GM12878 (cell line): ENCODE data around the gene STPG3. TPM values are rescaled to one million over a fixed set of nuclear protein-coding genes. Genes with fewer than 3 reads are reported as not detected.
A peak's percentile ranks its signal among the peaks of the same experiment; 100 is the strongest.

Source experiments
- ATAC-seq: fragments of 200-7000 bp; cut with Tn5 transposase; 3 replicates; pipeline ENCODE4 v1.9.1; 2020; ENCODE audit warnings: mild to moderate bottlenecking, moderate library complexity
- BruUV-seq: library from RNA; stranded (reverse); fragments of 400-500 nt; replicated peaks from 2 replicates; lab custom pipeline; 2021; lab: Mats Ljungman, UMichigan
- CTCF ChIA-PET: fragments of 300-600 bp; sonication (Branson Sonifier 250); formaldehyde crosslinking; extraction: SDS; loops from one replicate; lab custom pipeline; 2021; ENCODE audit warnings: inconsistent platforms; lab: Yijun Ruan, JAX
- POLR2A ChIA-PET: fragments of 350-600 bp; formaldehyde crosslinking; extraction: SDS; loops from one replicate; lab custom pipeline; 2021; ENCODE audit warnings: inconsistent platforms; lab: Charles Lee
- RAD21 ChIA-PET: fragments of 300-600 bp; sonication (Branson Sonifier 250); formaldehyde crosslinking; loops from one replicate; lab custom pipeline; 2023; ENCODE audit warnings: antibody characterized with exemption; ENCODE audit not compliant: unreplicated experiment; lab: Charles Lee
- SMC1A ChIA-PET: fragments of 300-600 bp; sonication (Branson Sonifier 250); formaldehyde crosslinking; loops from one replicate; lab custom pipeline; 2023; ENCODE audit not compliant: unreplicated experiment, uncharacterized antibody; lab: Charles Lee
- DNase-seq: peaks from one replicate; pipeline ENCODE4 v3.0.0-alpha.2; 2011; ENCODE audit warnings: low read depth, low spot score
- FAIRE-seq: peaks from 3 replicates; lab custom pipeline; 2011; peaks lifted over from hg19 to GRCh38; lab: Jason Lieb, UNC
- H2AFZ ChIP-seq: 2 replicates; pipeline ENCODE4 v1.6.0; 2011; ENCODE audit warnings: low read depth, low read length, control low read depth; ENCODE audit not compliant: control insufficient read depth
- H3K27ac ChIP-seq: 2 replicates; pipeline ENCODE4 v1.5.1; 2011; ENCODE audit warnings: control low read depth; ENCODE audit not compliant: control insufficient read depth, insufficient read depth
- H3K27me3 ChIP-seq, 2 experiments: replicated peaks in 1 of 2; 2 replicates each; pipeline versions ENCODE4 v1.6.0 to v1.6.1; 2011; ENCODE audit warnings: low read length in 1 of 2; ENCODE audit not compliant: control insufficient read depth in 2 of 2, insufficient read depth in 2 of 2
- H3K36me3 ChIP-seq, 2 experiments: 2 replicates each; pipeline ENCODE4 v1.5.1; 2011; ENCODE audit warnings: low read length in 1 of 2; ENCODE audit not compliant: control insufficient read depth in 2 of 2, insufficient read depth in 2 of 2
- H3K4me1 ChIP-seq: 2 replicates; pipeline ENCODE4 v1.6.1; 2011; ENCODE audit warnings: mild to moderate bottlenecking, low read length, moderate library complexity, mixed read lengths; ENCODE audit not compliant: control insufficient read depth, insufficient read depth
- H3K4me2 ChIP-seq: 2 replicates; pipeline ENCODE4 v1.6.0; 2011; ENCODE audit warnings: control low read depth; ENCODE audit not compliant: control insufficient read depth, insufficient read depth
- H3K4me3 ChIP-seq: fragments of 200-600 bp; sonication (generic); 2 replicates; pipeline ENCODE4 v1.5.1; 2016
- H3K79me2 ChIP-seq: 2 replicates; pipeline ENCODE4 v1.6.0; 2011; ENCODE audit warnings: low read length; ENCODE audit not compliant: control insufficient read depth, insufficient read depth
- H3K9ac ChIP-seq: 2 replicates; pipeline ENCODE4 v1.8.0; 2011; ENCODE audit warnings: low read length, control low read depth, mixed read lengths; ENCODE audit not compliant: control insufficient read depth, insufficient read depth
- H3K9me3 ChIP-seq: replicated peaks from 3 replicates; pipeline ENCODE4 v1.5.1; 2011; ENCODE audit warnings: mild to moderate bottlenecking, low read length; ENCODE audit not compliant: control insufficient read depth, insufficient read depth
- H4K20me1 ChIP-seq: 2 replicates; pipeline ENCODE4 v1.6.0; 2011; ENCODE audit not compliant: control insufficient read depth, insufficient read depth
- FOXK2 ChIP-seq: fragments of 450-650 bp; IDR thresholded peaks from 2 replicates; pipeline ENCODE4 v1.6.1; 2017; ENCODE audit warnings: mild to moderate bottlenecking, moderate library complexity
- HSF1 ChIP-seq: fragments of 150-350 bp; IDR thresholded peaks from 2 replicates; pipeline ENCODE4 v1.6.1; 2014; ENCODE audit warnings: mild to moderate bottlenecking, low read depth, low read length
- RAD21 ChIP-seq: IDR thresholded peaks from 2 replicates; pipeline ENCODE4 v1.6.1; 2011; ENCODE audit warnings: mild to moderate bottlenecking, low read depth, low read length, moderate library complexity; ENCODE audit not compliant: insufficient read depth
- RUNX3 ChIP-seq: IDR thresholded peaks from 2 replicates; pipeline ENCODE4 v1.6.1; 2012; ENCODE audit warnings: low read length, inconsistent platforms
- SMC3 ChIP-seq: IDR thresholded peaks from 2 replicates; pipeline ENCODE4 v1.6.1; 2011; ENCODE audit warnings: low read length, improper control_type of control experiment, borderline replicate concordance
- YY1 ChIP-seq: IDR thresholded peaks from 2 replicates; pipeline ENCODE4 v1.6.1; 2011; ENCODE audit warnings: low read depth, mild to moderate bottlenecking, low read length
- ZBTB4 ChIP-seq: fragments of 450-650 bp; formaldehyde crosslinking; IDR thresholded peaks from 2 replicates; pipeline ENCODE4 v1.4.0; 2022; ENCODE audit warnings: mild to moderate bottlenecking, moderate library complexity
- WGBS: methylation state at CpG from one replicate; pipeline ENCODE4 v1.1.6; 2016; ENCODE audit warnings: low lambda C conversion rate; ENCODE audit not compliant: insufficient replicate concordance, insufficient coverage; ENCODE audit errors: missing lambda C conversion rate; 5-methylcytosine and 5-hydroxymethylcytosine counted together
- in situ Hi-C: fragments of 300-500 bp; cut with MboI; formaldehyde crosslinking; loops from 9 replicates; pipeline ENCODE4 v1.14.3; 2018; ENCODE audit warnings: mixed read lengths
- intact Hi-C: fragments of 100-400 bp; cut with micrococcal nuclease; formaldehyde crosslinking; loops from one replicate; pipeline ENCODE4 v1.14.2; 2022; ENCODE audit not compliant: unreplicated experiment
- polyA plus RNA-seq, 11 experiments: library from polyadenylated mRNA; depleted of rRNA in 4 of 11; unstranded in 6 of 11; stranded (reverse) in 5 of 11; fragments of >200 nt; fragmentation: Nextera tagmentation in 4 of 11; fragmentation: Illumina TruSeq in 1 of 11; extraction: Ambion mirVana in 4 of 11; extraction: Trizol in 1 of 11; gene quantifications; 1 replicate in 1 of 11; 2 replicates in 10 of 11; pipeline versions ENCODE4 v1.2.1 to v1.2.3, GENCODE V29; 2011 to 2016; ENCODE audit warnings: inconsistent platforms in 2 of 11, missing spikeins in 2 of 11, low read depth in 1 of 11
- total RNA-seq, 4 experiments: library from RNA; depleted of rRNA in 3 of 4; stranded (reverse); fragments of >200 nt in 3 of 4; fragmentation: Illumina TruSeq in 1 of 4; extraction: Trizol in 1 of 4; gene quantifications; 2 replicates each; pipeline versions ENCODE4 v1.2.1 to v1.2.3, GENCODE V29; 2013 to 2021
- TF ChIP-seq, protein P1 (sequence below), 3 experiments: IDR thresholded peaks in 2 of 3; conservative IDR thresholded peaks in 1 of 3; 2 replicates each; pipeline ENCODE4 v1.5.1; 2011; ENCODE audit warnings: low read depth in 3 of 3, low read length in 3 of 3, mild to moderate bottlenecking in 3 of 3, control low read depth in 2 of 3, moderate library complexity in 2 of 3, inconsistent platforms in 1 of 3, mixed read lengths in 1 of 3; ENCODE audit not compliant: control insufficient read depth in 2 of 3, insufficient read depth in 1 of 3; ENCODE audit errors: extremely low read depth in 1 of 3

STPG3 gene
- total and polyA plus RNA-seq, 10 of the 15 experiments (the other 5 are each of a cell fraction or from before 2014, with no cell fraction given) = not detected

DNA sequence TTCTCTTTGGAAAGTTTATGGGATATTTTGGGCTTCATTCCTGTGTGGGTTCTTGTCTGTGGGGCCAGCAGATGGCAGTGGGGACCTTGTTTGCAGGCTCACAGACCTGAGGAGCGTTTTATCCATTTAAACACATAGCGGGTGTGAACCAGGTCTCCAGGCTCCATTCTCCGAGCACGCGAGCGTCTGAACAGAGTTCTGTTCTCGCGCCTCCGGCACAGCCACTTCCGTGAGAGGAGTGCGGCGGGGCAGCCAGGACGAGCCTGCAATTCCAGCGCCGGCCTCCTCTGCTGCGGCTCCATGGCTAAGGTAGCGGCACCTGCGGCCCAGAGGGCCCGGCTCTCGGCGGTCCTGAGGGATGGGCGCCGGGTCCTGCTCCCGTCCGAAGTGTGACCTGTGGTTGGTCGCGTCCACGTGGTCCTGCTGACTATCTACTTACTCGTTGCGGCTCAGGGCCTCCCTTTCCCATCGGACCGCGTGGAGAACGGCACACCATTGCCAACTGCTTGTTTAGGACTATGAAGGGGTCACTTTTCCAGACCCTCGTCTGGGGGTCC, 43.7 kb downstream of the STPG3 start:
- no peaks in the 10 kb centered on the region for H3K36me3 ChIP-seq
- WGBS = 45% methylated on average over 26 of the region's 35 CpGs
- no peak overlapping the region for H3K27ac ChIP-seq
- DNase-seq = no peak
- intact Hi-C loops (loop anchor here (2.0 to 10.0 kb wide), 2 partner anchors 150 to 230 kb away; no protein-coding TSS in a partner anchor), in situ Hi-C loops (loop anchor here (5.0 kb wide), 3 partner anchors 113 to 233 kb away; no protein-coding TSS in a partner anchor)
- H3K79me2 ChIP-seq = no peaks in the 10 kb centered on the region
- peak overlapping the region; percentile 36; the same call in 1 of the 2 replicates for H3K4me3 ChIP-seq
- peak; percentile 6; the same call in 1 of the 3 replicates for ATAC-seq
- RAD21 ChIA-PET = no interaction called here
- CTCF ChIA-PET = interaction anchor here (0.7 kb wide), 1 partner anchor 113 kb away, joined by 3 read pairs; no protein-coding TSS in a partner anchor
- H3K4me2 ChIP-seq = peak overlapping the region; percentile 68
- no peak overlapping the region for H3K9ac ChIP-seq
- no peaks in the 10 kb centered on the region; a peak in 1 of 4 replicates for H3K27me3 ChIP-seq
- H3K9me3 ChIP-seq = peaks cover 2% of the 10 kb centered on the region; the same call in 2 of the 3 replicates
- no TSS peak for BruUV-seq
- peak overlapping the region; percentile 18 for H2AFZ ChIP-seq
- TF ChIP-seq RUNX3 (0 out of 2 replicates have a peak, but pooled peaks have one; percentile 8), HSF1 (no peak), FOXK2 (no peak), YY1 (peak; percentile 5; the same call in 1 of the 2 replicates), ZBTB4 (CRISPR knock-in tag) (no peak), SMC3 (peak; percentile 26; the same call in 1 of the 2 replicates), RAD21 (peak; percentile 54)
- TF ChIP-seq, protein P1, sequence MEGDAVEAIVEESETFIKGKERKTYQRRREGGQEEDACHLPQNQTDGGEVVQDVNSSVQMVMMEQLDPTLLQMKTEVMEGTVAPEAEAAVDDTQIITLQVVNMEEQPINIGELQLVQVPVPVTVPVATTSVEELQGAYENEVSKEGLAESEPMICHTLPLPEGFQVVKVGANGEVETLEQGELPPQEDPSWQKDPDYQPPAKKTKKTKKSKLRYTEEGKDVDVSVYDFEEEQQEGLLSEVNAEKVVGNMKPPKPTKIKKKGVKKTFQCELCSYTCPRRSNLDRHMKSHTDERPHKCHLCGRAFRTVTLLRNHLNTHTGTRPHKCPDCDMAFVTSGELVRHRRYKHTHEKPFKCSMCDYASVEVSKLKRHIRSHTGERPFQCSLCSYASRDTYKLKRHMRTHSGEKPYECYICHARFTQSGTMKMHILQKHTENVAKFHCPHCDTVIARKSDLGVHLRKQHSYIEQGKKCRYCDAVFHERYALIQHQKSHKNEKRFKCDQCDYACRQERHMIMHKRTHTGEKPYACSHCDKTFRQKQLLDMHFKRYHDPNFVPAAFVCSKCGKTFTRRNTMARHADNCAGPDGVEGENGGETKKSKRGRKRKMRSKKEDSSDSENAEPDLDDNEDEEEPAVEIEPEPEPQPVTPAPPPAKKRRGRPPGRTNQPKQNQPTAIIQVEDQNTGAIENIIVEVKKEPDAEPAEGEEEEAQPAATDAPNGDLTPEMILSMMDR (IDR thresholded peaks at IDR 0.05 in 2 of 3, conservative IDR thresholded peaks at IDR 0.05 in 1 of 3; ENCODE audit: control insufficient read depth in 2 of 3, extremely low read depth in 1 of 3, insufficient read depth in 1 of 3, low read depth in 3 of 3, low read length in 3 of 3) = peak; percentile 12 to 36 (median 35); a peak in 3 of 6 replicates
- H3K4me1 ChIP-seq = peaks cover 11% of the 10 kb centered on the region
- H4K20me1 ChIP-seq = no peaks in the 10 kb centered on the region
- SMC1A ChIA-PET = no interaction called here
- POLR2A ChIA-PET = no interaction called here
- no peak for FAIRE-seq
